ENCODE results near the gene SIM1.

Gene SIM1

DNA sequence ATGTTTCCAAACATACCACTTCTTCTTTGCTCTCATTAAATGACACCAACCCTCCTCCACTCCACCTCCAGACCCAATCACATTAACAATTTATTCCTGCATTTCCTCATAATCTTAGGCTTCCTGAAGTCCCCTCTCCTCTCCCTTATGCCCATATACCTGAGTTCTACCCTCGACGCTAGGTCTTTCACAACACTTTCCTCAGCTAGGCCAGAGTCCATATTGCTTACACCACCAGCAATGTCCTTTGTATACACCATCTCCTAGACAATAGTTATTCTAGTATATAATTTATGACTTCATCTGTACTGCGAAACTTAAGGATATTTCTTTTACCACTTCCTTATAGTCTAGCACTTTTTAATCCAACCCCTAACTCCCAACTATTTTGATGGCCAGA lies 47.7 kb downstream of the SIM1 start:
- TF ChIP-seq, protein P1, sequence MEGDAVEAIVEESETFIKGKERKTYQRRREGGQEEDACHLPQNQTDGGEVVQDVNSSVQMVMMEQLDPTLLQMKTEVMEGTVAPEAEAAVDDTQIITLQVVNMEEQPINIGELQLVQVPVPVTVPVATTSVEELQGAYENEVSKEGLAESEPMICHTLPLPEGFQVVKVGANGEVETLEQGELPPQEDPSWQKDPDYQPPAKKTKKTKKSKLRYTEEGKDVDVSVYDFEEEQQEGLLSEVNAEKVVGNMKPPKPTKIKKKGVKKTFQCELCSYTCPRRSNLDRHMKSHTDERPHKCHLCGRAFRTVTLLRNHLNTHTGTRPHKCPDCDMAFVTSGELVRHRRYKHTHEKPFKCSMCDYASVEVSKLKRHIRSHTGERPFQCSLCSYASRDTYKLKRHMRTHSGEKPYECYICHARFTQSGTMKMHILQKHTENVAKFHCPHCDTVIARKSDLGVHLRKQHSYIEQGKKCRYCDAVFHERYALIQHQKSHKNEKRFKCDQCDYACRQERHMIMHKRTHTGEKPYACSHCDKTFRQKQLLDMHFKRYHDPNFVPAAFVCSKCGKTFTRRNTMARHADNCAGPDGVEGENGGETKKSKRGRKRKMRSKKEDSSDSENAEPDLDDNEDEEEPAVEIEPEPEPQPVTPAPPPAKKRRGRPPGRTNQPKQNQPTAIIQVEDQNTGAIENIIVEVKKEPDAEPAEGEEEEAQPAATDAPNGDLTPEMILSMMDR (IDR thresholded peaks at IDR 0.05; ENCODE audit: insufficient read depth, low read depth, low read length, missing control alignments) = no peak
- DNase-seq (ENCODE audit: low read depth) = no peak

DNA sequence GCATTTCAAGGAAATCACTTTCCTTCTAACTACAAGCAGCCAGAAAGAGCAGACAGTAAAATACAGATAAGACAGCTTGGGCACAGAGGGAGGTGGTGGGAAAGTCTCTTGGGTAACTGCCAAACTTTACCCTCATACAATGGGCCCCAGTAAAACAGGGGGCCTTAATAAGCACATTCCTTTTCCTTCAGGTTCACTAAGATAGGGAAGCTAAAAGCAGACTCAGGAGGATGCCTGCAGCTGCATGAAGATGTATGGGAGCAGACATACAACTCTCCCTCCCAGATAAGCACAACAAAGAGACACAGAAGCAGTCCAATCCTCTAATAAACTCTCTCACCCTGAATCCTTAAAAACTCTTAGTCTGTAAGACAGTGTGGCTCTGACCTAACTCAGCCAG lies 49.0 kb downstream of the SIM1 start:
- no peak overlapping the region for H3K4me3 ChIP-seq (ENCODE audit: low read length)
- DNase-seq (ENCODE audit: low read depth) = no peak
- TF ChIP-seq, protein P1 (IDR thresholded peaks at IDR 0.05; ENCODE audit: insufficient read depth, low read depth, low read length, missing control alignments) = no peak

More for the DNA sequence above, 47.7 kb downstream of the SIM1 start:
- no peak overlapping the region for H3K4me3 ChIP-seq (ENCODE audit: low read length)

- no peak for DNase-seq (ENCODE audit: low read depth)
- H3K4me3 ChIP-seq (ENCODE audit: low read length) = no peak overlapping the region
- TF ChIP-seq, protein P1 (IDR thresholded peaks at IDR 0.05; ENCODE audit: insufficient read depth, low read depth, low read length, missing control alignments) = no peak
Measured at GRCh38 chr6:100412872-100413271, 51.8 kb downstream of the SIM1 start.

- DNase-seq (ENCODE audit: low read depth) = no peak
- TF ChIP-seq, protein P1 (IDR thresholded peaks at IDR 0.05; ENCODE audit: insufficient read depth, low read depth, low read length, missing control alignments) = no peak
- no peak overlapping the region for H3K4me3 ChIP-seq (ENCODE audit: low read length)
Measured at GRCh38 chr6:100404051-100404450, 60.7 kb downstream of the SIM1 start.

DNA sequence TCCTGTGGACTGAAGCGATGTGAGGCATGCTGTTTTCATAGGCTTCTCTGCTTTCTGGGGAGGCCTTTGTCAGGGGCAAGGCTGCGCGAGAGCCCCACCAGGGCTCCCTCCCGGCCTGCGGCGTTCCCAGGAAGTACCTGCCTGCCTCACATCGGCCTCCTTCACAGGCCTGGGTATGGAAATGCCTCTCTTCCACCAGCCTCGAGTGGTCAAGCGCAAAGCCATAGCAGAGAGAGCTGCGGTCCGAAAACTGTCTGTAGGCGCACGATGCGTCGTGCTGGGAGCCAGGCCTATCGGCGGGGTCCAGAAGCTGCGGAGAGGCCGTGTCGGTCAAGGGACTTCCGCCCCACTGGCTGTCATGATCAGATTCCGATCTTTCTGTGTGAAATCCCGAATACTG lies 71.2 kb downstream of the SIM1 start:
- TF ChIP-seq, protein P1 (IDR thresholded peaks at IDR 0.05; ENCODE audit: insufficient read depth, low read depth, low read length, missing control alignments) = no peak
- no peak overlapping the region for H3K4me3 ChIP-seq (ENCODE audit: low read length)
- DNase-seq (ENCODE audit: low read depth) = no peak

DNA sequence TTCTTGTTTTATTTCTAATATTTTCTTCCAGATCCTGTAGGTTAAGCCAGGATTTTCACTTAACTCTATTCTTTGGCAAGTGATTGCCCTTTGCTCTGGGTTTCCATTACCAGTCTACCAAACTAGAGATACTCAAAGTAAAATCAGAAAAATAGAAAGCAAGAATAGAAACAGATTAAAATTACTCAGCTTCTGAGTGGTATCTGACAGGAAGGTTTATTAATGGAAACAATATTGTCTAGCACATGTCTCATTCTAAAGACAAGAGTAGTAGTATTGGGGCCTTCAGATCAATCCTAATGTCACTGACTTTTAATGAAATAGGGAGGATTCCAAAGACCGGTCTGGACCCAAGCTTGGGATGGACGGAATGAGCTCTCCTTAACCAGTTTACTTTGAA lies 72.3 kb downstream of the SIM1 start:
- no peak overlapping the region for H3K4me3 ChIP-seq (ENCODE audit: low read length)
- DNase-seq (ENCODE audit: low read depth) = no peak
- TF ChIP-seq, protein P1 (IDR thresholded peaks at IDR 0.05; ENCODE audit: insufficient read depth, low read depth, low read length, missing control alignments) = no peak

DNA sequence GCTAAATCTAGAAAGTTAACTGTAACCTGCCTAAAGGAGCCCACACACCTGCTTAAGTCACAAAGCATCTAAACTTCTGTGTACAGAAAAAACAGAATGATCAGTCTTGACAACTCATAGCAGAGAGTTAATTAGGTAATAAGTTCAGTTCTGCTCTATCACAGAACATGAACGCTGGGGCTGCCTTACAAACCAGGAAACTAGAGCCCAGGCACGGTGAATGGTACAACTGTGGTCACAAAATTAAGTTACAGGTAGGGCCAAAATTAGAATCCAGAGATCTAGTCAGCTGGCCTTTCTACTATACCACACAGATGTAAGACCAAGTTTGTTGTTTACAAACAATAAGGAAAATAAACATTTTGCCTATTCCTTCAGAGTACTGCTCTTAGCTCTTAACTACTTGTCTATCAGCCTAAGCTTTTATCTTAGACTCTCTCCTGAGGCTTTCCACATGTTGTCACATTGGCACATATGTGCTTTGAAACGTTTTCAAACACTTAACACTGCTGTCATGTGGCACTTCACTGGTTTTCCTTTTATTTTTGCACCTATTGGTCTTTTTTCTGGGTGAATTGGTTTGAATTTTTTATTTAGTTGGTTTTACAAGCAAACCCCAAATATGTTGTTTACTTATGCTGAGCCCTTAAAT lies 75.7 kb downstream of the SIM1 start:
- H3K4me3 ChIP-seq (ENCODE audit: low read length) = no peak overlapping the region
- DNase-seq (ENCODE audit: low read depth) = no peak
- TF ChIP-seq, protein P1 (IDR thresholded peaks at IDR 0.05; ENCODE audit: insufficient read depth, low read depth, low read length, missing control alignments) = no peak
